K562 (cell line): Measurements from ENCODE around the gene HMGN1. TPM values are rescaled to one million over a fixed set of nuclear protein-coding genes. Genes with fewer than 3 reads are reported as not detected.

ENCODE experiments used
- BACH1 ChIP-seq: fragments of 200-800 bp; sonication (Bioruptor generic); IDR thresholded peaks from 2 replicates; pipeline ENCODE4 v1.6.1; 2016; ENCODE audit warnings: missing genetic modification characterization, missing compliant biosample characterization
- EP400 ChIP-seq: fragments of 450-650 bp; IDR thresholded peaks from 2 replicates; pipeline ENCODE4 v1.6.1; 2017; ENCODE audit warnings: antibody characterized with exemption, mild to moderate bottlenecking, moderate library complexity
- GABPA ChIP-seq: fragments of 200-800 bp; sonication (Bioruptor generic); conservative IDR thresholded peaks from 2 replicates; pipeline ENCODE4 v1.6.1; 2016; ENCODE audit warnings: low read depth, missing genetic modification characterization, missing compliant biosample characterization
- L3MBTL2 ChIP-seq: fragments of 450-650 bp; IDR thresholded peaks from 2 replicates; pipeline ENCODE4 v1.6.1; 2016; ENCODE audit warnings: mild to moderate bottlenecking, moderate library complexity
- NR2C2 ChIP-seq, 2 experiments: fragments of 200-800 bp in 1 of 2; sonication (Bioruptor generic) in 1 of 2; sonication (generic) in 1 of 2; formaldehyde crosslinking in 1 of 2; IDR thresholded peaks; 2 replicates each; pipeline versions ENCODE4 v1.6.1 to v1.8.0; 2016 to 2022; ENCODE audit warnings: mild to moderate bottlenecking in 1 of 2, missing compliant biosample characterization in 1 of 2, missing genetic modification characterization in 1 of 2, missing genetic modification reagents in 1 of 2
- SMAD2 ChIP-seq: fragments of 150-350 bp; IDR thresholded peaks from 2 replicates; pipeline ENCODE4 v1.6.1; 2014; ENCODE audit warnings: low read depth, mild to moderate bottlenecking, low read length
- SMC3 ChIP-seq: conservative IDR thresholded peaks from 2 replicates; pipeline ENCODE4 v1.6.1; 2011; ENCODE audit warnings: low read depth, low read length, improper control_type of control experiment; ENCODE audit not compliant: insufficient read depth
- TCFL5 ChIP-seq: fragments of 250-450 bp; sonication (Bioruptor Pico); conservative IDR thresholded peaks from 2 replicates; pipeline ENCODE4 v1.6.1; 2021; ENCODE audit warnings: mild to moderate bottlenecking, moderate library complexity, matching md5 sums
- TEAD1 ChIP-seq, 2 experiments: fragments of 450-650 bp in 1 of 2; sonication (generic) in 1 of 2; formaldehyde crosslinking; IDR thresholded peaks; 2 replicates each; pipeline versions ENCODE4 v1.4.0 to v1.8.0; 2020 to 2022; ENCODE audit warnings: mild to moderate bottlenecking in 2 of 2, missing genetic modification reagents in 1 of 2
- TEAD4 ChIP-seq, 2 experiments: sonication (generic) in 1 of 2; formaldehyde crosslinking in 1 of 2; IDR thresholded peaks; 2 replicates each; pipeline versions ENCODE4 v1.6.1 to v1.8.0; 2012 to 2022; ENCODE audit warnings: borderline replicate concordance in 1 of 2, inconsistent platforms in 1 of 2, low read length in 1 of 2, mild to moderate bottlenecking in 1 of 2, missing genetic modification reagents in 1 of 2
- ZBTB17 ChIP-seq: fragments of 450-650 bp; formaldehyde crosslinking; IDR thresholded peaks from 2 replicates; pipeline ENCODE4 v1.4.0; 2020; ENCODE audit warnings: mild to moderate bottlenecking
- ZNF445 ChIP-seq: fragments of 250-450 bp; sonication (Bioruptor Pico); IDR thresholded peaks from 2 replicates; pipeline ENCODE4 v1.4.0; 2020; ENCODE audit warnings: low read depth, mild to moderate bottlenecking, moderate library complexity
- ZNF707 ChIP-seq: fragments of 250-450 bp; sonication (Bioruptor Pico); conservative IDR thresholded peaks from 2 replicates; pipeline ENCODE4 v1.8.0; 2022; ENCODE audit warnings: inconsistent platforms, mild to moderate bottlenecking, moderate library complexity
- ZNF778 ChIP-seq: fragments of 450-650 bp; formaldehyde crosslinking; IDR thresholded peaks from 2 replicates; pipeline ENCODE4 v1.4.0; 2020; ENCODE audit warnings: mild to moderate bottlenecking, moderate library complexity
- polyA plus RNA-seq, 8 experiments: library from polyadenylated mRNA; depleted of rRNA in 4 of 8; stranded (reverse) in 5 of 8; unstranded in 3 of 8; fragments of >200 nt; fragmentation: Nextera tagmentation in 2 of 8; fragmentation: Illumina TruSeq in 1 of 8; extraction: Ambion mirVana in 2 of 8; extraction: Trizol in 1 of 8; gene quantifications; 2 replicates each; pipeline versions ENCODE4 v1.2.1 to v1.2.3, GENCODE V29; 2011 to 2014; ENCODE audit warnings: inconsistent platforms in 1 of 8, missing spikeins in 1 of 8
- total RNA-seq, 7 experiments: library from RNA; depleted of rRNA in 6 of 7; stranded (reverse); fragments of >200 nt in 6 of 7; fragmentation: Illumina TruSeq in 2 of 7; extraction: Trizol in 2 of 7; gene quantifications; 2 replicates each; pipeline versions ENCODE4 v1.2.1 to v1.2.3, GENCODE V29; 2011 to 2021; ENCODE audit warnings: low replicate concordance in 1 of 7
- TF ChIP-seq, protein P1 (sequence below), 2 experiments: fragments of 450-650 bp in 1 of 2; sonication (generic) in 1 of 2; formaldehyde crosslinking in 1 of 2; IDR thresholded peaks in 1 of 2; conservative IDR thresholded peaks in 1 of 2; 2 replicates each; pipeline versions ENCODE4 v1.6.1 to v1.8.1; 2016 to 2023; ENCODE audit warnings: mild to moderate bottlenecking in 2 of 2, moderate library complexity in 2 of 2, inconsistent platforms in 1 of 2, missing genetic modification reagents in 1 of 2

HMGN1 gene
- total and polyA plus RNA-seq, 9 of the 15 experiments (the other 6 are each of a cell fraction or from before 2014, with no cell fraction given): 124 to 626 (median 498) TPM

DNA sequence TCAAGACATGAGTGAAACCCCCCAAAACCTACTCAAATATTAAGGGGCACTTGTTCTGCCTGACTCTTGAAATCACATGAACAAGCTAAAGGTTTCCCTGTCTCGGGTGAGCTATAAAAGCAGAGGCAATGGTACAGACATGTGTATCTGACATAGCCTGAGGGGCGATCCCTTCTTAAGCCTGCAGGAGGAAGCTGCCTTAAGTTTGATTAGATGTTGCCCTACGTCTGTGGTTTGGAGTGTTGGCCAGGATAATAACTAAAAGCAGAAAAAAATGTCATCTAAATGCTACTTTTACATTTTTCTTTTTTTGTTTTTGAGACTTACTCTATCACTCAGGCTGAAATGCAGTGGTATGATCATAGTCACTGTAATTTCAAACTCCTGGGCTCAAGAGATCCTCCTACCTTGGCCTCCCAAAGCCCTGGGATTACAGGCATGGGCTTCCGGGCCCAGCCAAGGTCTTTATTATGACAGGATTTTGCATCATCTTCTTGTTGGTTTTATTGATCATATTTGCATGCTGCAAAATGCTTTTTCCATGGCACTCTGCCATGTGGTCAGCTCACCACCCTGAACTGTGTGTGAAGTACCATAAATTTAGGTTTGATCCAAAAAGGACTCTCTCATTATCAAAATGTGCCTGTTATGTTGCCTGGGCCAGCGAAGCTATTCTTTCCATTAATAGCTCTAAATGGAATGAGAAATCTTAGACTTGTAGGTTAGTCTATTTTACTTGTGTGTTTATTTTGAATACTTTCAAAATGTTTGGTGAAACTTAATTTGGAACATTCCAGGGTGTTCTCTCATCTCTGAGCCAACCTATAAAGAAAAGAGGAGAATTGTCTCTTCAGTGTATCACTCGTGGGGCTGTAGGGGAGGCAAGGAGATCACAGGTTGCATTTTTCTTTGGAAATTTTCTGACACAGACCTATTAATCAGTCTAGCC lies 15.0 kb upstream of the HMGN1 start (continued):
- TF ChIP-seq ZNF445 (CRISPR knock-in tag): peak; percentile 47; the same call in 1 of the 2 replicates
- TF ChIP-seq ZNF707 (CRISPR knock-in tag): no peak
- TF ChIP-seq, protein P1, sequence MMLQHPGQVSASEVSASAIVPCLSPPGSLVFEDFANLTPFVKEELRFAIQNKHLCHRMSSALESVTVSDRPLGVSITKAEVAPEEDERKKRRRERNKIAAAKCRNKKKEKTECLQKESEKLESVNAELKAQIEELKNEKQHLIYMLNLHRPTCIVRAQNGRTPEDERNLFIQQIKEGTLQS (IDR thresholded peaks at IDR 0.05): peak; percentile 50; the same call in 1 of the 2 replicates
- TF ChIP-seq, protein P1 (CRISPR knock-in tag; conservative IDR thresholded peaks at IDR 0.05): no peak
- TF ChIP-seq ZBTB17 (CRISPR knock-in tag): 0 out of 2 replicates have a peak, but pooled peaks have one; percentile 30
- TF ChIP-seq ZNF778 (CRISPR knock-in tag): no peak
- TF ChIP-seq L3MBTL2: no peak
- TF ChIP-seq TCFL5 (CRISPR knock-in tag): 0 out of 2 replicates have a peak, but pooled peaks have one; percentile 19
- TF ChIP-seq SMC3: no peak
- peak; percentile 35; the same call in 1 of the 2 replicates for TF ChIP-seq GABPA (tag)
- TF ChIP-seq EP400: peak; percentile 33; the same call in 1 of the 2 replicates
- 0 out of 4 replicates have a peak, but pooled peaks of 1 of the 2 experiments have one; percentile 25 for TF ChIP-seq TEAD1 (CRISPR knock-in tag; IDR thresholded peaks at IDR 0.05)
- no peak for TF ChIP-seq SMAD2
- no peak for TF ChIP-seq NR2C2 (CRISPR knock-in tag; IDR thresholded peaks at IDR 0.05)
- peak; percentile 16; the same call in 1 of the 2 replicates for TF ChIP-seq NR2C2 (tag; IDR thresholded peaks at IDR 0.05)
- TF ChIP-seq BACH1: 0 out of 2 replicates have a peak, but pooled peaks have one; percentile 13
- peak; percentile 36; the same call in 1 of the 2 replicates for TF ChIP-seq TEAD4 (IDR thresholded peaks at IDR 0.05; ENCODE audit: low read length)
- TF ChIP-seq TEAD4 (CRISPR knock-in tag; IDR thresholded peaks at IDR 0.05; ENCODE audit: borderline replicate concordance): no peak
